Neural cell (in vitro differentiated cells): ENCODE results near the gene DUS1L.

Experiments used
- CTCF ChIP-seq: fragments of 450-650 bp; IDR thresholded peaks from 2 replicates; pipeline ENCODE4 v1.5.1; 2014; ENCODE audit warnings: antibody characterized with exemption, mild to moderate bottlenecking, moderate library complexity; ENCODE audit not compliant: poor library complexity, severe bottlenecking
- EP300 ChIP-seq: fragments of 450-650 bp; conservative IDR thresholded peaks from 2 replicates; pipeline ENCODE4 v1.6.1; 2014; ENCODE audit warnings: antibody characterized with exemption, mild to moderate bottlenecking, moderate library complexity; ENCODE audit not compliant: poor library complexity, severe bottlenecking
- POLR2AphosphoS5 ChIP-seq: IDR thresholded peaks from 2 replicates; pipeline ENCODE4 v1.6.1; 2012

GRCh38 chr17:82096709-82097183 is 31.1 kb upstream of the DUS1L start:
- TF ChIP-seq CTCF (no peak), EP300 (no peak), POLR2AphosphoS5 (no peak)
